Cardiac muscle cell (in vitro differentiated cells and primary cell): ENCODE results near the gene CHCHD1. TPM values are rescaled to one million over a fixed set of nuclear protein-coding genes. Genes with fewer than 3 reads are reported as not detected.

Experiments used
- DNase-seq, 2 donors: peaks; one replicate each; pipeline versions ENCODE4 v3.0.0 to v3.0.0-alpha.2; 2010 to 2017; ENCODE audit warnings: low read depth in 1 of 2, low spot score in 1 of 2
- H3K27ac ChIP-seq: fragments of 200-600 bp; sonication (generic); 2 replicates; pipeline ENCODE4 v1.5.1; 2016
- H3K27me3 ChIP-seq: fragments of 200-600 bp; sonication (generic); 2 replicates; pipeline ENCODE4 v1.6.0; 2016; ENCODE audit warnings: control low read depth
- H3K36me3 ChIP-seq: fragments of 200-600 bp; sonication (generic); 2 replicates; pipeline ENCODE4 v1.5.1; 2016; ENCODE audit warnings: control low read depth
- H3K4me1 ChIP-seq: fragments of 200-600 bp; sonication (generic); 2 replicates; pipeline ENCODE4 v1.8.1; 2017; ENCODE audit warnings: low read depth, mild to moderate bottlenecking, mixed run types
- H3K4me3 ChIP-seq: fragments of 200-600 bp; sonication (generic); 2 replicates; pipeline ENCODE4 v1.5.1; 2016; ENCODE audit warnings: mild to moderate bottlenecking
- H3K9me3 ChIP-seq: fragments of 200-600 bp; sonication (generic); 2 replicates; pipeline ENCODE4 v1.5.1; 2017; ENCODE audit warnings: low read depth, mild to moderate bottlenecking, control low read depth
- CTCF ChIP-seq: IDR thresholded peaks from 2 replicates; pipeline ENCODE4 v1.5.1; 2012; ENCODE audit warnings: low read depth, mild to moderate bottlenecking, low read length
- polyA plus RNA-seq: library from polyadenylated mRNA; unstranded; fragments of >200 nt; fragmentation: Nextera tagmentation; extraction: Ambion mirVana; gene quantifications from 2 replicates; pipeline ENCODE4 v1.2.1, GENCODE V29; 2016
- total RNA-seq: library from RNA; depleted of rRNA; stranded (reverse); fragments of >200 nt; gene quantifications from 2 replicates; pipeline ENCODE4 v1.2.3, GENCODE V29; 2016

The CHCHD1 gene
- total and polyA plus RNA-seq, 2 experiments from 2014 or later, result 42.5 to 83.2 TPM

- Histone ChIP-seq H3K36me3 (no peaks in the 10 kb centered on the region), H3K4me1 (no peaks in the 10 kb centered on the region), H3K4me3 (no peak overlapping the region), H3K9me3 (no peaks in the 10 kb centered on the region), H3K27ac (no peak overlapping the region), H3K27me3 (no peaks in the 10 kb centered on the region)
- no peak for TF ChIP-seq CTCF
- DNase-seq, result no peak
Observed at GRCh38 chr10:73817826-73818225, 36.0 kb downstream of the CHCHD1 start.

- Histone ChIP-seq H3K27ac (no peak overlapping the region), H3K4me1 (no peaks in the 10 kb centered on the region), H3K27me3 (no peaks in the 10 kb centered on the region), H3K4me3 (no peak overlapping the region), H3K36me3 (no peaks in the 10 kb centered on the region), H3K9me3 (no peaks in the 10 kb centered on the region)
- peak; percentile 2 for TF ChIP-seq CTCF
- DNase-seq, result no peak
Observed at GRCh38 chr10:73818402-73818801, 36.6 kb downstream of the CHCHD1 start.

GRCh38 chr10:73819081-73819480 lies 37.2 kb downstream of the CHCHD1 start:
- Histone ChIP-seq H3K36me3 (no peaks in the 10 kb centered on the region), H3K27ac (no peak overlapping the region), H3K27me3 (no peaks in the 10 kb centered on the region), H3K4me1 (no peaks in the 10 kb centered on the region), H3K9me3 (no peaks in the 10 kb centered on the region), H3K4me3 (no peak overlapping the region)
- TF ChIP-seq CTCF, result no peak
- peak in 1 of 2 donors; percentile 19 for DNase-seq

- Histone ChIP-seq H3K9me3 (no peaks in the 10 kb centered on the region), H3K4me3 (no peak overlapping the region), H3K4me1 (no peaks in the 10 kb centered on the region), H3K36me3 (no peaks in the 10 kb centered on the region), H3K27ac (no peak overlapping the region), H3K27me3 (no peaks in the 10 kb centered on the region)
- DNase-seq, result peak in 1 of 2 donors; percentile 40
- peak; percentile 43 for TF ChIP-seq CTCF
Observed at GRCh38 chr10:73819513-73820093, 37.8 kb downstream of the CHCHD1 start.

- DNase-seq, result no peak
- no peaks in the 10 kb centered on the region for H3K36me3 ChIP-seq
- no peak overlapping the region for H3K27ac ChIP-seq
- no peaks in the 10 kb centered on the region for H3K4me1 ChIP-seq
- TF ChIP-seq CTCF, result no peak
- H3K9me3 ChIP-seq, result no peaks in the 10 kb centered on the region
- H3K27me3 ChIP-seq, result no peaks in the 10 kb centered on the region
- no peak overlapping the region for H3K4me3 ChIP-seq
Observed at GRCh38 chr10:73823391-73823790, 41.5 kb downstream of the CHCHD1 start.
